ENCODE data around the gene HDAC5.

Gene HDAC5

GRCh38 chr17:44113868-44114840 is 9.3 kb downstream of the HDAC5 start:
- no peak overlapping the region for H3K4me3 ChIP-seq (ENCODE audit: low read depth, low read length)
- no peak for DNase-seq (ENCODE audit: low read depth)
- TF ChIP-seq CTCF (IDR thresholded peaks at IDR 0.05; ENCODE audit: control insufficient read depth, extremely low read depth, insufficient read depth) = no peak

GRCh38 chr17:44113382-44113781 is 10.1 kb downstream of the HDAC5 start:
- no peak overlapping the region for H3K4me3 ChIP-seq (ENCODE audit: low read depth, low read length)
- TF ChIP-seq CTCF (IDR thresholded peaks at IDR 0.05; ENCODE audit: control insufficient read depth, extremely low read depth, insufficient read depth) = no peak
- DNase-seq (ENCODE audit: low read depth) = no peak

GRCh38 chr17:44112284-44113280 is 10.9 kb downstream of the HDAC5 start:
- no peak for TF ChIP-seq CTCF (IDR thresholded peaks at IDR 0.05; ENCODE audit: control insufficient read depth, extremely low read depth, insufficient read depth)
- DNase-seq (ENCODE audit: low read depth) = no peak
- H3K4me3 ChIP-seq (ENCODE audit: low read depth, low read length) = no peak overlapping the region

- no peak for DNase-seq (ENCODE audit: low read depth)
- no peak overlapping the region for H3K4me3 ChIP-seq (ENCODE audit: low read depth, low read length)
- TF ChIP-seq CTCF (IDR thresholded peaks at IDR 0.05; ENCODE audit: control insufficient read depth, extremely low read depth, insufficient read depth) = no peak
Measured at GRCh38 chr17:44111777-44112176, 11.7 kb downstream of the HDAC5 start.

GRCh38 chr17:44110823-44111633 is 12.4 kb downstream of the HDAC5 start:
- H3K4me3 ChIP-seq (ENCODE audit: low read depth, low read length) = no peak overlapping the region
- TF ChIP-seq CTCF (IDR thresholded peaks at IDR 0.05; ENCODE audit: control insufficient read depth, extremely low read depth, insufficient read depth) = no peak
- no peak for DNase-seq (ENCODE audit: low read depth)
